MG63 (cell line): ENCODE results near the gene EPHX1. TPM values are rescaled to one million over a fixed set of nuclear protein-coding genes. Genes with fewer than 3 reads are reported as not detected.

Source experiments
- DNase-seq: peaks from one replicate; pipeline ENCODE4 v3.0.0-alpha.2; 2020
- H3K27me3 ChIP-seq: fragments of 250-450 bp; sonication (Bioruptor Pico); 2 replicates; pipeline ENCODE4 v1.5.1; 2020; ENCODE audit warnings: mild to moderate bottlenecking, moderate library complexity
- H3K36me3 ChIP-seq: fragments of 250-450 bp; sonication (Bioruptor Pico); 2 replicates; pipeline ENCODE4 v1.5.1; 2020; ENCODE audit warnings: mild to moderate bottlenecking, moderate library complexity
- H3K4me3 ChIP-seq: fragments of 250-450 bp; sonication (Bioruptor Pico); 2 replicates; pipeline ENCODE4 v1.5.1; 2020; ENCODE audit warnings: mild to moderate bottlenecking, moderate library complexity
- H3K9me3 ChIP-seq: fragments of 250-450 bp; sonication (Bioruptor Pico); 2 replicates; pipeline ENCODE4 v1.5.1; 2020; ENCODE audit warnings: mild to moderate bottlenecking, moderate library complexity
- total RNA-seq: library from RNA; depleted of rRNA; stranded (reverse); fragments of >200 nt; shearing (Covaris generic); gene quantifications from 2 replicates; pipeline ENCODE4 v1.2.3, GENCODE V29; 2014; ENCODE audit warnings: low replicate concordance; rRNA removed

Gene EPHX1
- total RNA-seq, 1 experiment from 2014 or later = 80.7 TPM

DNA sequence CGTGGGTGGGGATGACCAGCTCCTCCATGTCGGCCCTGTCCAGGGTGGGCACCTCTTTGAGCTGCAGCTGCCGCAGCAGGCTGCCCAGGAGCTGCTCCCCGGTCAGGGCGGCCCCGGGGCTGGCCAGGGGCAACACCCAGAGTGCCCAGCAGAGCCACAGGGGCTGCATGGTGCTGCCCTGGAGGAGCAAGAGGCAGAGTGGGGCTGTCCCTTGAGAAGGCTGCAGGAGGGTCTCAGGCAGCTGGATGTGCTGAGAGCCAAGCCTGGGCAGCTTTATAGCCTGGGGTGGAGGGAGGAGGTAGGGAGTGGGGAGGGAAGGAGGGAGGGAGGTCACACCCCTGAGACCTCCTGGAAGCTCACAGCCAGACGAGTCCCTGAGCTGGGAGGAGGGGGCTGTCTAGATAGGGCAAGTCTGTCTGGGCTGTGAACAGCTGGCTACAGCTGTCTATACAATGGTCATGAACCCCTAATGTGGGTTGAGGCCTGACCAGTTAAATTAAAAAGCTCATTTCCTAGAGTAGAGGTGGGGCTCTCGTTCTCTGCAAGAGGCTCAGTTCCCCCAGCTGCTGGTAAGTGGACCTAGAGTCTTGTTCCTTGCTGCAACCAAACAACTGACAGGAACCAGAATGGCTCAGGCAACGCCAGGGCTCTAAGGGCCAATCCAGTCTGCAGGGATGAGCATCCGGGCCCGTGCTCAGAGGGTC is 79.1 kb downstream of the EPHX1 start, which contains the start of gene LEFTY1:
LEFTY1 (minus strand) TSS at position 249 of the 704 bp plus-strand sequence; CDS start at position 169, 80 bp downstream.
- no peak within 1 kb of the TSS for H3K4me3 ChIP-seq
- no peaks in the 10 kb centered on the region for H3K27me3 ChIP-seq
- no peaks in the 10 kb centered on the region for H3K9me3 ChIP-seq
- no peaks in the 10 kb centered on the region for H3K36me3 ChIP-seq
- no peak for DNase-seq

DNA sequence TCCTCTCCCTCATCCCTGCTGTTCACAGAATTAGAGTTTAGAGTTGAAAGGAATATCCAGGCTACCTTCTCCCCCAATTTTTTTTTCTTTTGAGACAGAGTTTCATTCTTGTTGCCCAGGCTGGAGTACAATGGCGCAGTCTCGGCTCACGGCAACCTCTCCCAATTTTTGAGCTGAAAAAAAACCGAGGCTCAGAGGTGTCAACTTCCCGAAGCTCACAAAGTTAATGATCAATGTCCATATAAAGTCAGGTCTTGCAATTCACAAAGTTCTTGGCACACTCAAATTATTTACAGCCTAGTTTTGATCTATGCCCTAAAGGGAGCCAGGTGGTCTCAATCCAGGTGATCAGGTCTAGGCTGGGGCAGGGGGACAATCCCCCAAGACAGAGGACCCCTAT is 79.8 kb downstream of the EPHX1 start:
- Histone ChIP-seq H3K9me3 (no peaks in the 10 kb centered on the region), H3K36me3 (no peaks in the 10 kb centered on the region), H3K4me3 (no peak overlapping the region), H3K27me3 (no peaks in the 10 kb centered on the region)
- DNase-seq = no peak

DNA sequence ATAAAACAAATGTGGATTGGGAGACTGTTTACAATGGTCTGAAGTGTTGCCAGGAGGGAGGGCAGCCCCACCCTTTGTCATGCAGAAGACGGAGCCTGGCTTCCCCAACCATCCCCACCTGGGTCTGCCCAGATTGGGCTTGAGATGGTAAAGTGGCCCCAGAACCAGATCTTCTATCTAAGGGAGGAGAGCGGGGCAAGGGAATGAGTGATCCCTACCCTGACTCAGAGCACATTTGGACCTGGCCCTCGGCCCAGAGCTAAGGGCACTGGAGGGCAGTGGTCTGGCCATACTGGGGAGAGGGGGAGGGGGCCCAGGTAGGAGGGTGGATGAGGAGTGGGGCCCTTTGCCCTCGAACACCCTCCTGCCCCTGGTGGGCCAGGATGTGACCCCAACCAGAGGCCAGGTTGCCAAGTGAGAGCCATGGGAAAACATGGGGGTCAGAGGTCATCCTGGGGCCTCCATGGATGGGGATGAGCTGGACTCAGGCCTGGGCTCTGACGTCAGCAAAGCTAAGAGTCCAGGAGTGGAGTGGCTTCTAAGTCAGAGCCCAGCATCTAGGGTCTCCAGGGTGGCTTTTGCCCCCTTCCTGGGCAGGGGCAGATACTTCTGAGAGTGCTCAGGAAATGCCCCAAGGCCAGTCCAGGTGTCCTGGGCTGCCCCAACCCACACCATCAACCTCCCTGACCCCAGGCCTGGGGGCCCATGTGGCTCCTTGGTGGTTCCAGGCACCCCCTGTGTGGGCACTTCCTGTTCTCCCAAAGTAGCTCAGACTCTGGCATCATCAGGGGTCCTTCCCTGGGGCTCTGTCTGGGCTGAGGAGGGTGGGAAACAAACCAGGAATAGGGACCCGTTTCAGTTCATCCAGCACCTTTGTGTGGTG is 80.7 kb downstream of the EPHX1 start:
- peak; percentile 75 for DNase-seq

DNA sequence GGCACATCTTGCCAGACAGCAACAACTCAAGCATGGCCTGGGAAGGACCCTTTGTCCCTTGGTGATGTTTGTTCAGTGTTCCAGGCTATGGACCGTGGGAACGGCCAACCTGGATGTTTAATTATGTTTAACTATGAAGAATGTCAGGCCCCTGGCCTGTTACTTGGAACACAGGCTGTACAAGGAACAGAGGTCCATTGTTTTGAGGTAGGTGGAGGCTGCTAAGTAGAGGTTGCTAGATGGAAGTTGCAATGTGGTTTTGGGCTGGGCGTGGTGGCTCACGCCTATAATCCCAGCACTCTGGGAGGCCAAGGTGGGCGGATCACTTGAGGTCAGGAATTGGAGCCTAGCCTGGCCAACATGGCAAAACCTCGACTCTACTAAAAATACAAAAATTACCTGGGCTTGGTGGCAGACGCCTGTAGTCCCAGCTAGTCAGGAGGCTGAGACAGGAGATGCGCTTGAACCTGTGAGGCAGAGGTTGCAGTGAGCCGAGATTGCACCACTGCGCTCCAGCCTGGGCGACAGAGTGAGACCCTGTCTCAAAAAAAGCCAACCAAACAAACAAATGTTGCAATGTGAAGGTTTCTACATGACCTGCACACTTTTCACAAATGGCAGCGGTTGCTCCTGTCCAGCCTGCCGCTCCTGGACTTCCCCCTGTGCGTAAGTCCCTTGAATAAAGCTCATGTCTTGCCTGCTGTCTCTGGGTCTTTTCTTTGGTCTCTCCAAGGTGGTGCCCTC is 81.5 kb downstream of the EPHX1 start:
- no peak overlapping the region for H3K4me3 ChIP-seq
- DNase-seq = peak; percentile 38
- H3K36me3 ChIP-seq = no peaks in the 10 kb centered on the region
- H3K27me3 ChIP-seq = no peaks in the 10 kb centered on the region
- no peaks in the 10 kb centered on the region for H3K9me3 ChIP-seq

More for the DNA sequence above, 80.7 kb downstream of the EPHX1 start:
- Histone ChIP-seq H3K9me3 (no peaks in the 10 kb centered on the region), H3K4me3 (no peak overlapping the region), H3K36me3 (no peaks in the 10 kb centered on the region), H3K27me3 (no peaks in the 10 kb centered on the region)

DNA sequence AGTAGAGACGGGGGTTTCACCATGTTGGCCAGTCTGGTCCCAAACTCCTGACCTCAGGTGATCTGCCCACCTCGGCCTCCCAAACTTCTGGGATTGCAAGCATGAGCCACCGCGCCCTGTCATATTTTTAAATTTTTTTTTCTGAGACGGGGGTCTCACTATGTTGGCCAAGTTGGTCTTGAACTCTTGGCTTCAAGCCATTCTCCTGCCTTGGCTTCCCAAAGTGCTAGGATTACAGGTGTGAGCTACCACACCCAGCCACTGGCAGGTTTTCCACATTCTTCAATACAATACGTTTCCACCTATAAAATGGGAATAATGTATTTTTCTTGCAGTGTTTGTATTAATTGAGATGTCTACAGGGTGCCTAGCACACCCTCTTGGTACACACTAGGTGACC is 82.4 kb downstream of the EPHX1 start:
- Histone ChIP-seq H3K9me3 (no peaks in the 10 kb centered on the region), H3K27me3 (no peaks in the 10 kb centered on the region), H3K4me3 (no peak overlapping the region), H3K36me3 (no peaks in the 10 kb centered on the region)
- no peak for DNase-seq

Other genes with a start within 250 kb of the EPHX1 start
- gene ENAH, start 157.0 kb upstream of the EPHX1 start, total RNA-seq = 121 and 171 TPM in 2 replicates
- gene SRP9, start 32.3 kb upstream of the EPHX1 start, total RNA-seq = 509 and 971 TPM in 2 replicates
- 1.3 and 5.5 TPM in 2 replicates for gene TMEM63A, start 72.3 kb downstream of the EPHX1 start, total RNA-seq
- not detected in 2 replicates for gene LEFTY1, start 79.0 kb downstream of the EPHX1 start, total RNA-seq
- 74.2 and 113 TPM in 2 replicates for gene PYCR2, start 114.1 kb downstream of the EPHX1 start, total RNA-seq
- not detected in 2 replicates for gene LEFTY2, start 131.1 kb downstream of the EPHX1 start, total RNA-seq
- gene SDE2, start 189.2 kb downstream of the EPHX1 start, total RNA-seq = 16.3 and 19.4 TPM in 2 replicates